ENCODE data around the gene ZNF283. TPM values are rescaled to one million over a fixed set of nuclear protein-coding genes. Genes with fewer than 3 reads are reported as not detected.
"Not testable (repeated sequence)": the region's sequence is repeated elsewhere in the genome, so short reads cannot be mapped to it uniquely, and the experiment has no call there.

The ZNF283 gene
- total and polyA plus RNA-seq, 12 donors, result 2.4 to 24.1 (median 7.5) TPM

GRCh38 chr19:43812259-43812658, 14.9 kb upstream of the ZNF283 start:
- intact Hi-C loops (cut with DNase I), result no loop called here
- no peak overlapping the region for H3K27ac ChIP-seq
- H3K4me3 ChIP-seq, result no peak overlapping the region
- no peaks in the 10 kb centered on the region for H3K4me1 ChIP-seq (replicated peaks in 1 of 2)
- TF ChIP-seq, protein P1, sequence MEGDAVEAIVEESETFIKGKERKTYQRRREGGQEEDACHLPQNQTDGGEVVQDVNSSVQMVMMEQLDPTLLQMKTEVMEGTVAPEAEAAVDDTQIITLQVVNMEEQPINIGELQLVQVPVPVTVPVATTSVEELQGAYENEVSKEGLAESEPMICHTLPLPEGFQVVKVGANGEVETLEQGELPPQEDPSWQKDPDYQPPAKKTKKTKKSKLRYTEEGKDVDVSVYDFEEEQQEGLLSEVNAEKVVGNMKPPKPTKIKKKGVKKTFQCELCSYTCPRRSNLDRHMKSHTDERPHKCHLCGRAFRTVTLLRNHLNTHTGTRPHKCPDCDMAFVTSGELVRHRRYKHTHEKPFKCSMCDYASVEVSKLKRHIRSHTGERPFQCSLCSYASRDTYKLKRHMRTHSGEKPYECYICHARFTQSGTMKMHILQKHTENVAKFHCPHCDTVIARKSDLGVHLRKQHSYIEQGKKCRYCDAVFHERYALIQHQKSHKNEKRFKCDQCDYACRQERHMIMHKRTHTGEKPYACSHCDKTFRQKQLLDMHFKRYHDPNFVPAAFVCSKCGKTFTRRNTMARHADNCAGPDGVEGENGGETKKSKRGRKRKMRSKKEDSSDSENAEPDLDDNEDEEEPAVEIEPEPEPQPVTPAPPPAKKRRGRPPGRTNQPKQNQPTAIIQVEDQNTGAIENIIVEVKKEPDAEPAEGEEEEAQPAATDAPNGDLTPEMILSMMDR (IDR thresholded peaks at IDR 0.05), result no peak
- no peak for TF ChIP-seq POLR2A (IDR thresholded peaks at IDR 0.05)
- H3K9me3 ChIP-seq (replicated peaks in 1 of 3), result no peaks in the 10 kb centered on the region
- H3K27me3 ChIP-seq, result no peaks in the 10 kb centered on the region
- WGBS, 4 donors, result 38 to 71% (median 51%) methylated on average over 1 of the region's 1 CpG
- no peak for DNase-seq
- H3K36me3 ChIP-seq (replicated peaks in 1 of 2), result no peaks in the 10 kb centered on the region

GRCh38 chr19:43812688-43813087, 14.4 kb upstream of the ZNF283 start:
- intact Hi-C loops (cut with DNase I), result no loop called here
- TF ChIP-seq POLR2A (IDR thresholded peaks at IDR 0.05), result no peak
- TF ChIP-seq, protein P1 (IDR thresholded peaks at IDR 0.05), result no peak
- Histone ChIP-seq H3K4me3 (no peak overlapping the region), H3K4me1 (replicated peaks in 1 of 2) (no peaks in the 10 kb centered on the region), H3K9me3 (replicated peaks in 1 of 3) (no peaks in the 10 kb centered on the region), H3K27me3 (no peaks in the 10 kb centered on the region), H3K27ac (no peak overlapping the region), H3K36me3 (replicated peaks in 1 of 2) (no peaks in the 10 kb centered on the region)
- 62 to 73% (median 68%) methylated on average over 5 to 6 of the region's 6 CpGs for WGBS, 4 donors
- no peak for DNase-seq

DNA sequence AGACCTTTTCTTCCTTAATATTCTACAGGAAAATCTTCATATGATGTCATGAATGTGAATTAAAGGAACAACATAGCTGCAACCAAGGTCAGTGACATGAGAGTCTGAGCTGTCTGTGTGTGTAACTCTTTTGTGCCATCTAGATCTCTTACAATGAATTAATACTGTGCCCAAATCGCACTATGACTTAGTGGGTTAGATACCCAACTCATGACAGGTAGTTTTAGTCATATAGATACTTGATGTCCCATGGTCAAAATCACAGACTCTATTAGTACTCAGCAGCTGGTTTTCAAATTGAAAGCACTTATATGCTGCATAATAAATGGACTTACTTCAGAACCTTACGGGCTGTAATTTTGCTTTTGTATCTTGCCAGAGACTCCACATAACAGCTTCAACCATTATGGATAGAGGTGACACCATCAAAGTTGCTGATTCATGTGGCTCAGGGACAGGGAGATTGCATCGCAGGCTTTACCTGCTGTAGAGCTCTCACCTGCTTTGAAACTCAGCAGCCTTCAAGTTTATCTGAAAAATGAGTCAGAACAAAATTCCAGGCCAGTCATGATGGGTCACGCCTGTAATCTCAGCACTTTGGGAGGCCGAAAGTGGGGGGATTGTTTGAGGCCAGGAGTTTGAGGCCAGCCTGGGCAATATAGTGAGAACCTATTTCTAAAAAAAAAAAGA, 12.3 kb upstream of the ZNF283 start:
- intact Hi-C loops (cut with DNase I), result no loop called here
- Histone ChIP-seq H3K4me1 (replicated peaks in 1 of 2) (peaks cover 0 to under 1% of the 10 kb centered on the region in 2 donors), H3K27ac (no peak overlapping the region), H3K9me3 (replicated peaks in 1 of 3) (no peaks in the 10 kb centered on the region), H3K4me3 (no peak overlapping the region), H3K36me3 (replicated peaks in 1 of 2) (no peaks in the 10 kb centered on the region), H3K27me3 (no peaks in the 10 kb centered on the region)
- no peak for DNase-seq
- WGBS, 4 donors, result 55 to 66% (median 63%) methylated on average over 5 of the region's 5 CpGs
- TF ChIP-seq, protein P1 (IDR thresholded peaks at IDR 0.05), result no peak
- no peak for TF ChIP-seq POLR2A (IDR thresholded peaks at IDR 0.05)

DNA sequence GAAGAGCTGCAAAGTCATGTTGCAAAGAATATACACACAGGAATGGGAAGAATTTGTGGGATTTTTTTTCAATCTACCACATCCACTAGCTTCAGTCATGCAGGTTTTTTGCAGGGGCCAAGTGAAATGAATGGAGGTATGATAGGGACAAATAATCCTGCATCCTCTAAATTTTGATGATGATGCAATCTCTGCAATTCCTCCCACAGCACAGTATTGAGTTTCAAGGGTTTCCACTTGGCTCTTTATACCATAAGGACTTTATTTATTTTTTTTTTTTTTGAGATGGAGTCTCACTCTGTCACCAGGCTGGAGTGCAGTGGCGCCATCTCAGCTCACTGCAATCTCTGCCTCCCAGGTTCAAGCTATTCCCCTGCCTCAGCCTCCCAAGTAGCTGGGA, 9.7 kb upstream of the ZNF283 start:
- WGBS, 4 donors, result 83 to 100% (median 89%) methylated on average over 1 of the region's 1 CpG

DNA sequence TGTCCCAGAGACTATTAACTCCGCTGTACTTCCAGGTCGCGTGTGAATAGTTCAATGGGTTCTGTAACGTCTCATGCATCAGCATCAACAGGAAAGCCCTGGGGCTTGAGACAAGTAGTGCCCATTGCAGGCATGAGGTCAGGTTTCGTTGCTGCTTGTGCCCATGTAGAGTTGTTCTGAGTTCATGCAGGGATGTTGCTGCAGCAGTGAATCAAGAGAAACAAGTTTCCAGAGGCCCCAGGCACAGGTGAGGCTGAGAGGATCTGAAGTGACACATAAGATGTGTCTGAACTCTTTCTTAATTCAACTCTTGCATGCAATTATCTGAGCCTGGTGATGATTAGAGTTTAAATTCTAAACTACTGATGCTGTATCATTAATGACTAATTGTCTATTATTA, 8.6 kb upstream of the ZNF283 start:
- no peaks in the 10 kb centered on the region for H3K9me3 ChIP-seq (replicated peaks in 1 of 3)
- TF ChIP-seq, protein P1 (IDR thresholded peaks at IDR 0.05), result no peak
- no peak for TF ChIP-seq POLR2A (IDR thresholded peaks at IDR 0.05)
- H3K4me1 ChIP-seq (replicated peaks in 1 of 2), result peaks cover 0 to 5% of the 10 kb centered on the region in 2 donors
- no peaks in the 10 kb centered on the region for H3K36me3 ChIP-seq (replicated peaks in 1 of 2)
- H3K27me3 ChIP-seq, result peaks cover 10% of the 10 kb centered on the region
- H3K4me3 ChIP-seq, result no peak overlapping the region
- 74 to 79% (median 78%) methylated on average over 5 of the region's 5 CpGs for WGBS, 4 donors
- intact Hi-C loops (cut with DNase I), result no loop called here
- H3K27ac ChIP-seq, result no peak overlapping the region
- DNase-seq, result no peak

More for the DNA sequence above, 9.7 kb upstream of the ZNF283 start:
- H3K4me1 ChIP-seq (replicated peaks in 1 of 2); intact Hi-C loops (cut with DNase I); H3K4me3 ChIP-seq; DNase-seq; H3K27ac ChIP-seq; H3K36me3 ChIP-seq (replicated peaks in 1 of 2); H3K9me3 ChIP-seq (replicated peaks in 1 of 3): not testable (repeated sequence)
- peaks cover 10% of the 10 kb centered on the region for H3K27me3 ChIP-seq
